HepG2 (cell line): ENCODE results near the gene NVL. TPM values are rescaled to one million over a fixed set of nuclear protein-coding genes. Genes with fewer than 3 reads are reported as not detected.

Source experiments
- FOXA1 ChIP-seq, 2 experiments: fragments of 450-650 bp in 1 of 2; sonication (generic) in 1 of 2; formaldehyde crosslinking in 1 of 2; IDR thresholded peaks; 2 replicates each; pipeline versions ENCODE4 v1.4.0 to v1.6.1; 2016 to 2020; ENCODE audit warnings: missing genetic modification reagents in 1 of 2
- KDM5A ChIP-seq: fragments of 200-600 bp; sonication (generic); IDR thresholded peaks from 2 replicates; pipeline ENCODE4 v1.7.0; 2018; ENCODE audit warnings: antibody characterized with exemption, mild to moderate bottlenecking, low read length, borderline replicate concordance
- KLF15 ChIP-seq: sonication (generic); formaldehyde crosslinking; IDR thresholded peaks from 2 replicates; pipeline ENCODE4 v1.8.1; 2023; ENCODE audit warnings: borderline replicate concordance, mild to moderate bottlenecking, inconsistent platforms, missing genetic modification reagents, mixed read lengths
- POGK ChIP-seq: sonication (generic); formaldehyde crosslinking; conservative IDR thresholded peaks from 2 replicates; pipeline ENCODE4 v1.8.0; 2022; ENCODE audit warnings: mild to moderate bottlenecking, moderate library complexity, missing genetic modification reagents
- RFX5 ChIP-seq: IDR thresholded peaks from 2 replicates; pipeline ENCODE4 v1.6.1; 2011; ENCODE audit warnings: low read depth, low read length, improper control_type of control experiment
- SKIL ChIP-seq: sonication (generic); formaldehyde crosslinking; IDR thresholded peaks from 2 replicates; pipeline ENCODE4 v1.8.0; 2022; ENCODE audit warnings: missing genetic modification reagents, mild to moderate bottlenecking, moderate library complexity, borderline replicate concordance
- ZBTB7B ChIP-seq: sonication (generic); formaldehyde crosslinking; IDR thresholded peaks from 2 replicates; pipeline ENCODE4 v1.4.0; 2020; ENCODE audit warnings: missing genetic modification reagents
- ZNF232 ChIP-seq: sonication (generic); formaldehyde crosslinking; IDR thresholded peaks from 2 replicates; pipeline ENCODE4 v1.4.0; 2020; ENCODE audit warnings: missing genetic modification reagents, borderline replicate concordance
- ZNF44 ChIP-seq: sonication (generic); formaldehyde crosslinking; IDR thresholded peaks from 2 replicates; pipeline ENCODE4 v1.5.1; 2020; ENCODE audit warnings: mild to moderate bottlenecking, missing genetic modification reagents
- ZNF468 ChIP-seq: sonication (generic); formaldehyde crosslinking; IDR thresholded peaks from 2 replicates; pipeline ENCODE4 v1.8.0; 2022; ENCODE audit warnings: mild to moderate bottlenecking, moderate library complexity, missing genetic modification reagents
- ZNF547 ChIP-seq: sonication (generic); formaldehyde crosslinking; IDR thresholded peaks from 2 replicates; pipeline ENCODE4 v1.5.1; 2020; ENCODE audit warnings: mild to moderate bottlenecking, missing genetic modification reagents
- ZNF746 ChIP-seq: sonication (generic); formaldehyde crosslinking; IDR thresholded peaks from 2 replicates; pipeline ENCODE4 v1.8.0; 2022; ENCODE audit warnings: mild to moderate bottlenecking, missing genetic modification reagents
- ZNF768 ChIP-seq: sonication (generic); formaldehyde crosslinking; IDR thresholded peaks from 2 replicates; pipeline ENCODE4 v1.4.0; 2020; ENCODE audit warnings: missing genetic modification reagents
- ZNF776 ChIP-seq: sonication (generic); formaldehyde crosslinking; IDR thresholded peaks from 2 replicates; pipeline ENCODE4 v1.4.0; 2020; ENCODE audit warnings: mild to moderate bottlenecking, missing genetic modification reagents
- polyA plus RNA-seq, 8 experiments: library from polyadenylated mRNA; depleted of rRNA in 3 of 8; stranded (reverse) in 7 of 8; unstranded in 1 of 8; fragments of >200 nt; fragmentation: Illumina TruSeq in 4 of 8; extraction: Trizol in 4 of 8; gene quantifications; 2 replicates each; pipeline versions ENCODE4 v1.2.1 to v1.2.3, GENCODE V29; 2011 to 2016; ENCODE audit warnings: low read depth in 4 of 8, missing spikeins in 1 of 8, mixed read lengths in 1 of 8; ENCODE audit not compliant: insufficient read depth in 1 of 8
- total RNA-seq, 5 experiments: library from RNA; depleted of rRNA; stranded (reverse); fragments of >200 nt; fragmentation: Illumina TruSeq; extraction: Trizol; gene quantifications; 2 replicates each; pipeline ENCODE4 v1.2.3, GENCODE V29; 2016; ENCODE audit warnings: low read depth in 1 of 5
- TF ChIP-seq, protein P1 (sequence below): sonication (generic); formaldehyde crosslinking; IDR thresholded peaks from 2 replicates; pipeline ENCODE4 v1.4.0; 2020; ENCODE audit warnings: mild to moderate bottlenecking, low read depth, missing genetic modification reagents
- TF ChIP-seq, protein P2 (sequence below): sonication (generic); formaldehyde crosslinking; IDR thresholded peaks from 2 replicates; pipeline ENCODE4 v1.5.0; 2020; ENCODE audit warnings: mild to moderate bottlenecking, missing genetic modification reagents

NVL gene
- total and polyA plus RNA-seq, 2 of the 13 experiments (the other 11 are each of a cell fraction or from before 2014, with no cell fraction given): 8.3 to 21.0 TPM

- TF ChIP-seq ZBTB7B (CRISPR knock-in tag) (no peak; the same call in 1 of the 2 replicates), KDM5A (peak; percentile 13; the same call in 1 of the 2 replicates), RFX5 (no peak), ZNF232 (CRISPR knock-in tag) (no peak; the same call in 1 of the 2 replicates), ZNF44 (CRISPR knock-in tag) (0 out of 2 replicates have a peak, but pooled peaks have one; percentile 23), ZNF768 (CRISPR knock-in tag) (0 out of 2 replicates have a peak, but pooled peaks have one; percentile 16), FOXA1 (IDR thresholded peaks at IDR 0.05) (no peak), FOXA1 (CRISPR knock-in tag; IDR thresholded peaks at IDR 0.05) (no peak), POGK (CRISPR knock-in tag) (peak; percentile 65; the same call in 1 of the 2 replicates), ZNF776 (CRISPR knock-in tag) (0 out of 2 replicates have a peak, but pooled peaks have one; percentile 16), ZNF468 (CRISPR knock-in tag) (no peak), SKIL (CRISPR knock-in tag) (no peak), ZNF547 (CRISPR knock-in tag) (no peak), KLF15 (CRISPR knock-in tag) (no peak), ZNF746 (CRISPR knock-in tag) (0 out of 2 replicates have a peak, but pooled peaks have one; percentile 7)
- TF ChIP-seq, protein P1, sequence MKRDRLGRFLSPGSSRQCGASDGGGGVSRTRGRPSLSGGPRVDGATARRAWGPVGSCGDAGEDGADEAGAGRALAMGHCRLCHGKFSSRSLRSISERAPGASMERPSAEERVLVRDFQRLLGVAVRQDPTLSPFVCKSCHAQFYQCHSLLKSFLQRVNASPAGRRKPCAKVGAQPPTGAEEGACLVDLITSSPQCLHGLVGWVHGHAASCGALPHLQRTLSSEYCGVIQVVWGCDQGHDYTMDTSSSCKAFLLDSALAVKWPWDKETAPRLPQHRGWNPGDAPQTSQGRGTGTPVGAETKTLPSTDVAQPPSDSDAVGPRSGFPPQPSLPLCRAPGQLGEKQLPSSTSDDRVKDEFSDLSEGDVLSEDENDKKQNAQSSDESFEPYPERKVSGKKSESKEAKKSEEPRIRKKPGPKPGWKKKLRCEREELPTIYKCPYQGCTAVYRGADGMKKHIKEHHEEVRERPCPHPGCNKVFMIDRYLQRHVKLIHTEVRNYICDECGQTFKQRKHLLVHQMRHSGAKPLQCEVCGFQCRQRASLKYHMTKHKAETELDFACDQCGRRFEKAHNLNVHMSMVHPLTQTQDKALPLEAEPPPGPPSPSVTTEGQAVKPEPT (CRISPR knock-in tag): no peak
- TF ChIP-seq, protein P2, sequence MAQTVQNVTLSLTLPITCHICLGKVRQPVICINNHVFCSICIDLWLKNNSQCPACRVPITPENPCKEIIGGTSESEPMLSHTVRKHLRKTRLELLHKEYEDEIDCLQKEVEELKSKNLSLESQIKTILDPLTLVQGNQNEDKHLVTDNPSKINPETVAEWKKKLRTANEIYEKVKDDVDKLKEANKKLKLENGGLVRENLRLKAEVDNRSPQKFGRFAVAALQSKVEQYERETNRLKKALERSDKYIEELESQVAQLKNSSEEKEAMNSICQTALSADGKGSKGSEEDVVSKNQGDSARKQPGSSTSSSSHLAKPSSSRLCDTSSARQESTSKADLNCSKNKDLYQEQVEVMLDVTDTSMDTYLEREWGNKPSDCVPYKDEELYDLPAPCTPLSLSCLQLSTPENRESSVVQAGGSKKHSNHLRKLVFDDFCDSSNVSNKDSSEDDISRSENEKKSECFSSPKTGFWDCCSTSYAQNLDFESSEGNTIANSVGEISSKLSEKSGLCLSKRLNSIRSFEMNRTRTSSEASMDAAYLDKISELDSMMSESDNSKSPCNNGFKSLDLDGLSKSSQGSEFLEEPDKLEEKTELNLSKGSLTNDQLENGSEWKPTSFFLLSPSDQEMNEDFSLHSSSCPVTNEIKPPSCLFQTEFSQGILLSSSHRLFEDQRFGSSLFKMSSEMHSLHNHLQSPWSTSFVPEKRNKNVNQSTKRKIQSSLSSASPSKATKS (CRISPR knock-in tag): no peak; the same call in 1 of the 2 replicates
These were observed 146.2 kb downstream of the NVL start (continued) for GRCh38 chr1:224183591-224184312.
